Measurements from ENCODE around the gene TAAR6. TPM values are rescaled to one million over a fixed set of nuclear protein-coding genes. Genes with fewer than 3 reads are reported as not detected.
"Not testable (repeated sequence)": the region's sequence is repeated elsewhere in the genome, so short reads cannot be mapped to it uniquely, and the experiment has no call there.

The TAAR6 gene
- total RNA-seq, 1 experiment from 2014 or later = not detected

GRCh38 chr6:132552372-132552771 is 17.8 kb upstream of the TAAR6 start, which contains the start of gene TAAR8:
TSS of gene TAAR8 (plus strand) at chr6:132552672. CDS start at chr6:132552693, 21 bp downstream.
- no TSS peak for BruUV-seq (replicated peaks)
- H3K36me3 Mint-ChIP-seq (ENCODE audit: insufficient read depth, unreplicated experiment) = no peaks in the 10 kb centered on the region
- no peak within 1 kb of the TSS for H3K4me3 Mint-ChIP-seq (ENCODE audit: low read depth, unreplicated experiment)
- H3K27ac Mint-ChIP-seq (ENCODE audit: unreplicated experiment) = no peak within 1 kb of the TSS
- TF ChIP-seq CTCF (IDR thresholded peaks at IDR 0.05; ENCODE audit: unreplicated experiment) = no peak
- CTCF ChIA-PET = interaction anchor here (0.5 kb wide), 1 partner anchor 268 kb away, joined by 3 read pairs; no protein-coding TSS in a partner anchor
- H3K9me3 Mint-ChIP-seq (ENCODE audit: low read depth, unreplicated experiment) = no peaks in the 10 kb centered on the region
- H3K27me3 Mint-ChIP-seq (ENCODE audit: unreplicated experiment) = no peaks in the 10 kb centered on the region
- H3K4me1 Mint-ChIP-seq (ENCODE audit: low read depth, unreplicated experiment) = no peaks in the 10 kb centered on the region
- no peak for DNase-seq
- intact Hi-C loops (cut with micrococcal nuclease; ENCODE audit: unreplicated experiment) = no loop called here

- BruUV-seq (replicated peaks); H3K4me1 Mint-ChIP-seq (ENCODE audit: low read depth, unreplicated experiment); H3K4me3 Mint-ChIP-seq (ENCODE audit: low read depth, unreplicated experiment); H3K27me3 Mint-ChIP-seq (ENCODE audit: unreplicated experiment); H3K9me3 Mint-ChIP-seq (ENCODE audit: low read depth, unreplicated experiment); H3K27ac Mint-ChIP-seq (ENCODE audit: unreplicated experiment); DNase-seq; CTCF ChIA-PET; H3K36me3 Mint-ChIP-seq (ENCODE audit: insufficient read depth, unreplicated experiment); intact Hi-C loops (cut with micrococcal nuclease; ENCODE audit: unreplicated experiment): not testable (repeated sequence)
These were observed 10.0 kb upstream of the TAAR6 start for GRCh38 chr6:132560087-132560486.

- Mint-ChIP-seq H3K36me3 (ENCODE audit: insufficient read depth, unreplicated experiment) (no peaks in the 10 kb centered on the region), H3K4me1 (ENCODE audit: low read depth, unreplicated experiment) (peaks cover 7% of the 10 kb centered on the region), H3K4me3 (ENCODE audit: low read depth, unreplicated experiment) (no peak overlapping the region), H3K27me3 (ENCODE audit: unreplicated experiment) (no peaks in the 10 kb centered on the region), H3K9me3 (ENCODE audit: low read depth, unreplicated experiment) (peaks cover 2% of the 10 kb centered on the region), H3K27ac (ENCODE audit: unreplicated experiment) (no peak overlapping the region)
- TF ChIP-seq CTCF (IDR thresholded peaks at IDR 0.05; ENCODE audit: unreplicated experiment) = no peak
- intact Hi-C loops (cut with micrococcal nuclease; ENCODE audit: unreplicated experiment) = no loop called here
- CTCF ChIA-PET = no interaction called here
- no TSS peak for BruUV-seq (replicated peaks)
- DNase-seq = no peak
These were observed 3.7 kb upstream of the TAAR6 start for GRCh38 chr6:132566404-132566803.

- CTCF ChIA-PET = no interaction called here
- intact Hi-C loops (cut with micrococcal nuclease; ENCODE audit: unreplicated experiment) = no loop called here
- Mint-ChIP-seq H3K9me3 (ENCODE audit: low read depth, unreplicated experiment) (peaks cover 2% of the 10 kb centered on the region), H3K4me1 (ENCODE audit: low read depth, unreplicated experiment) (peaks cover 7% of the 10 kb centered on the region), H3K27me3 (ENCODE audit: unreplicated experiment) (no peaks in the 10 kb centered on the region), H3K4me3 (ENCODE audit: low read depth, unreplicated experiment) (no peak overlapping the region), H3K36me3 (ENCODE audit: insufficient read depth, unreplicated experiment) (no peaks in the 10 kb centered on the region), H3K27ac (ENCODE audit: unreplicated experiment) (no peak overlapping the region)
- TF ChIP-seq CTCF (IDR thresholded peaks at IDR 0.05; ENCODE audit: unreplicated experiment) = no peak
- no peak for DNase-seq
- BruUV-seq (replicated peaks) = no TSS peak
These were observed 2.6 kb upstream of the TAAR6 start for GRCh38 chr6:132567566-132567965.

- CTCF ChIA-PET = no interaction called here
- H3K4me1 Mint-ChIP-seq (ENCODE audit: low read depth, unreplicated experiment) = no peaks in the 10 kb centered on the region
- H3K36me3 Mint-ChIP-seq (ENCODE audit: insufficient read depth, unreplicated experiment) = no peaks in the 10 kb centered on the region
- no peaks in the 10 kb centered on the region for H3K27me3 Mint-ChIP-seq (ENCODE audit: unreplicated experiment)
- intact Hi-C loops (cut with micrococcal nuclease; ENCODE audit: unreplicated experiment) = no loop called here
- H3K27ac Mint-ChIP-seq (ENCODE audit: unreplicated experiment) = no peak overlapping the region
- DNase-seq = no peak
- H3K4me3 Mint-ChIP-seq (ENCODE audit: low read depth, unreplicated experiment) = no peak overlapping the region
- no peak for TF ChIP-seq CTCF (IDR thresholded peaks at IDR 0.05; ENCODE audit: unreplicated experiment)
- no peaks in the 10 kb centered on the region for H3K9me3 Mint-ChIP-seq (ENCODE audit: low read depth, unreplicated experiment)
- no TSS peak for BruUV-seq (replicated peaks)
These were observed 1.5 kb upstream of the TAAR6 start for GRCh38 chr6:132568611-132569010.

All from Calu3 (cell line).